GM21528 (cell line): Measurements from ENCODE around the gene SLC17A3.

Source experiments
- ATAC-seq: cut with Tn5 transposase; IDR thresholded peaks from one replicate; pipeline ENCODE4 v1.9.1; 2021; ENCODE audit warnings: mild to moderate bottlenecking, moderate library complexity; ENCODE audit not compliant: unreplicated experiment, low FRiP score

SLC17A3 gene

GRCh38 chr6:25844518-25844917 lies 29.5 kb downstream of the SLC17A3 start:
- no peak for ATAC-seq

- ATAC-seq = no peak
These were observed 31.5 kb downstream of the SLC17A3 start for GRCh38 chr6:25842526-25842925.

GRCh38 chr6:25835442-25836283 lies 38.4 kb downstream of the SLC17A3 start:
- ATAC-seq = no peak

GRCh38 chr6:25834950-25835349 lies 39.1 kb downstream of the SLC17A3 start:
- ATAC-seq = no peak

- ATAC-seq = no peak
These were observed 40.9 kb downstream of the SLC17A3 start for GRCh38 chr6:25833136-25833535.

GRCh38 chr6:25832670-25833069 lies 41.4 kb downstream of the SLC17A3 start:
- ATAC-seq = no peak

- no peak for ATAC-seq
These were observed 41.8 kb downstream of the SLC17A3 start for GRCh38 chr6:25832307-25832662.

GRCh38 chr6:25831532-25832306 lies 42.3 kb downstream of the SLC17A3 start, which contains the start of gene SLC17A1:
SLC17A1 (minus strand) TSS chr6:25832052; CDS start chr6:25830557, 1,495 bp downstream.
- no peak for ATAC-seq

- ATAC-seq = no peak
These were observed 43.6 kb downstream of the SLC17A3 start for GRCh38 chr6:25830458-25830857.

GRCh38 chr6:25829375-25829774 lies 44.7 kb downstream of the SLC17A3 start:
- no peak for ATAC-seq

GRCh38 chr6:25821341-25821740 lies 52.7 kb downstream of the SLC17A3 start:
- ATAC-seq = no peak

- no peak for ATAC-seq
These were observed 57.8 kb downstream of the SLC17A3 start for GRCh38 chr6:25816252-25816651.

- no peak for ATAC-seq
These were observed 58.8 kb downstream of the SLC17A3 start for GRCh38 chr6:25815194-25815593.

- ATAC-seq = no peak
These were observed 69.2 kb downstream of the SLC17A3 start for GRCh38 chr6:25804804-25805203.

GRCh38 chr6:25801436-25801835 lies 72.6 kb downstream of the SLC17A3 start:
- ATAC-seq = no peak
